ENCODE data around the gene OR51I1.

Gene OR51I1

GRCh38 chr11:5441414-5441813 lies at the start of gene OR51I1:
OR51I1 (minus strand) TSS chr11:5441514; CDS start chr11:5441514, 0 bp downstream.
- no peak for DNase-seq

GRCh38 chr11:5489576-5490357 lies 48.5 kb upstream of the OR51I1 start:
- no peak for DNase-seq

- DNase-seq, result no peak
These were observed 47.6 kb upstream of the OR51I1 start for GRCh38 chr11:5488798-5489399.

- no peak for DNase-seq
These were observed 47.1 kb upstream of the OR51I1 start, which contains the start of gene OR52D1 for GRCh38 chr11:5488385-5488784. OR52D1 (plus strand) TSS chr11:5488685; CDS start chr11:5488707, 22 bp downstream.

- no peak for DNase-seq
These were observed 45.1 kb upstream of the OR51I1 start for GRCh38 chr11:5486421-5486820.

GRCh38 chr11:5486003-5486402 lies 44.7 kb upstream of the OR51I1 start:
- no peak for DNase-seq

- no peak for DNase-seq
These were observed 35.0 kb upstream of the OR51I1 start for GRCh38 chr11:5476186-5476819.

- DNase-seq, result no peak
These were observed 32.6 kb upstream of the OR51I1 start for GRCh38 chr11:5473921-5474320.

- DNase-seq, result no peak
These were observed 26.2 kb upstream of the OR51I1 start for GRCh38 chr11:5467527-5467926.

GRCh38 chr11:5460983-5461621 lies 19.8 kb upstream of the OR51I1 start:
- no peak for DNase-seq

GRCh38 chr11:5449432-5449831 lies 8.1 kb upstream of the OR51I1 start:
- DNase-seq, result no peak

GRCh38 chr11:5449023-5449422 lies 7.7 kb upstream of the OR51I1 start, which contains the start of gene OR51I2:
OR51I2 (plus strand) TSS chr11:5449323; CDS start chr11:5453489, 4,166 bp downstream.
- no peak for DNase-seq

GRCh38 chr11:5443835-5444393 lies 2.6 kb upstream of the OR51I1 start:
- DNase-seq, result no peak

- DNase-seq, result no peak
These were observed 18.2 kb downstream of the OR51I1 start for GRCh38 chr11:5423131-5423530.

- no peak for DNase-seq
These were observed 19.5 kb downstream of the OR51I1 start, which contains the start of gene OR51Q1 for GRCh38 chr11:5421811-5422210. OR51Q1 (plus strand) TSS chr11:5422111; CDS start chr11:5422201, 90 bp downstream.

GRCh38 chr11:5420993-5421392 lies 20.3 kb downstream of the OR51I1 start:
- no peak for DNase-seq

- no peak for DNase-seq
These were observed 36.1 kb downstream of the OR51I1 start for GRCh38 chr11:5405173-5405572.

- no peak for DNase-seq
These were observed 42.4 kb downstream of the OR51I1 start for GRCh38 chr11:5398936-5399335.

GRCh38 chr11:5394091-5394490 lies 47.2 kb downstream of the OR51I1 start:
- no peak for DNase-seq
